RCC 7860 (cell line): ENCODE data around the gene EIF3B.
"Not testable (repeated sequence)": the region's sequence is repeated elsewhere in the genome, so short reads cannot be mapped to it uniquely, and the experiment has no call there.

ENCODE experiments used
- DNase-seq: peaks from one replicate; pipeline ENCODE4 v3.0.0-alpha.2; 2015; ENCODE audit warnings: low spot score
- FAIRE-seq: peaks from 2 replicates; lab custom pipeline; 2012; peaks lifted over from hg19 to GRCh38; lab: Jason Lieb, UNC

The EIF3B gene

GRCh38 chr7:2336626-2337299, 17.9 kb upstream of the EIF3B start:
- FAIRE-seq (no peak), DNase-seq (no peak)

- FAIRE-seq, DNase-seq: not testable (repeated sequence)
Observed at GRCh38 chr7:2347351-2348063, 7.1 kb upstream of the EIF3B start.

- DNase-seq (no peak), FAIRE-seq (no peak)
Observed at GRCh38 chr7:2350055-2350454, 4.6 kb upstream of the EIF3B start.

GRCh38 chr7:2350861-2351260, 3.8 kb upstream of the EIF3B start:
- DNase-seq (no peak), FAIRE-seq (no peak)

- FAIRE-seq: no peak
Observed at GRCh38 chr7:2353113-2353935, 1.3 kb upstream of the EIF3B start.

GRCh38 chr7:2353936-2354185, 766 bp upstream of the EIF3B start:
- DNase-seq (peak; percentile 70), FAIRE-seq (no peak)

More at GRCh38 chr7:2353113-2353935, 1.3 kb upstream of the EIF3B start:
- no peak for DNase-seq

GRCh38 chr7:2354939-2355704, 495 bp downstream of the EIF3B start:
- FAIRE-seq: no peak
- no peak for DNase-seq

- peak; percentile 11 for DNase-seq
- FAIRE-seq: no peak
Observed at GRCh38 chr7:2355705-2356008, 1.0 kb downstream of the EIF3B start.

GRCh38 chr7:2357165-2357564, 2.5 kb downstream of the EIF3B start:
- FAIRE-seq: no peak
- DNase-seq: no peak

- no peak for FAIRE-seq
- DNase-seq: no peak
Observed at GRCh38 chr7:2357571-2357970, 2.9 kb downstream of the EIF3B start.

- DNase-seq (no peak), FAIRE-seq (no peak)
Observed at GRCh38 chr7:2358968-2359527, 4.4 kb downstream of the EIF3B start.

- FAIRE-seq (no peak), DNase-seq (no peak)
Observed at GRCh38 chr7:2359610-2360009, 5.0 kb downstream of the EIF3B start.

GRCh38 chr7:2360796-2361195, 6.2 kb downstream of the EIF3B start:
- no peak for DNase-seq
- FAIRE-seq: no peak

- FAIRE-seq (no peak), DNase-seq (no peak)
Observed at GRCh38 chr7:2362385-2363088, 7.9 kb downstream of the EIF3B start.

GRCh38 chr7:2369139-2369538, 14.5 kb downstream of the EIF3B start:
- DNase-seq (no peak), FAIRE-seq (no peak)

GRCh38 chr7:2371329-2371728, 16.7 kb downstream of the EIF3B start:
- FAIRE-seq (no peak), DNase-seq (no peak)

- FAIRE-seq: no peak
- no peak for DNase-seq
Observed at GRCh38 chr7:2372724-2373123, 18.1 kb downstream of the EIF3B start.

- DNase-seq (no peak), FAIRE-seq (no peak)
Observed at GRCh38 chr7:2373124-2373556, 18.5 kb downstream of the EIF3B start.

- DNase-seq (no peak), FAIRE-seq (no peak)
Observed at GRCh38 chr7:2373646-2374045, 19.0 kb downstream of the EIF3B start.

- no peak for DNase-seq
- no peak for FAIRE-seq
Observed at GRCh38 chr7:2374401-2374800, 19.8 kb downstream of the EIF3B start.
